Stimulated activated CD8-positive, alpha-beta memory T cell treated with anti-CD3 and anti-CD28 coated beads, Interleukin-2, amount 100 ng/mL, for 1 hour (primary cell): ENCODE measurements around the gene HTR1B.

ENCODE experiments used
- DNase-seq, 2 donors: peaks; one replicate each; pipeline ENCODE4 v3.0.0-alpha.2; 2020; ENCODE audit warnings: low read depth in 2 of 2

HTR1B gene

GRCh38 chr6:77463308-77463860 lies at the start of gene HTR1B:
HTR1B (minus strand) TSS chr6:77463491; CDS start chr6:77463403, 88 bp downstream.
- no peak for DNase-seq

GRCh38 chr6:77512554-77512953 lies 49.3 kb upstream of the HTR1B start:
- DNase-seq = no peak

- DNase-seq = no peak
Measured at GRCh38 chr6:77511860-77512259, 48.6 kb upstream of the HTR1B start.

GRCh38 chr6:77502981-77503380 lies 39.7 kb upstream of the HTR1B start:
- no peak for DNase-seq

GRCh38 chr6:77492530-77492929 lies 29.2 kb upstream of the HTR1B start:
- DNase-seq = no peak

- DNase-seq = no peak
Measured at GRCh38 chr6:77487808-77488425, 24.6 kb upstream of the HTR1B start.

GRCh38 chr6:77482981-77483380 lies 19.7 kb upstream of the HTR1B start:
- no peak for DNase-seq

GRCh38 chr6:77474973-77475372 lies 11.7 kb upstream of the HTR1B start:
- DNase-seq = no peak

GRCh38 chr6:77474286-77474956 lies 11.1 kb upstream of the HTR1B start:
- no peak for DNase-seq

GRCh38 chr6:77470983-77471382 lies 7.7 kb upstream of the HTR1B start:
- no peak for DNase-seq

GRCh38 chr6:77468939-77469338 lies 5.6 kb upstream of the HTR1B start:
- DNase-seq = no peak

- no peak for DNase-seq
Measured at GRCh38 chr6:77466451-77467437, 3.5 kb upstream of the HTR1B start.

- DNase-seq = no peak
Measured at GRCh38 chr6:77466055-77466450, 2.8 kb upstream of the HTR1B start.

GRCh38 chr6:77464495-77464867 lies 1.2 kb upstream of the HTR1B start:
- no peak for DNase-seq

- no peak for DNase-seq
Measured at GRCh38 chr6:77463861-77464494, 687 bp upstream of the HTR1B start.

GRCh38 chr6:77462359-77463307 lies 658 bp downstream of the HTR1B start:
- DNase-seq = no peak

- DNase-seq = no peak
Measured at GRCh38 chr6:77461796-77462195, 1.5 kb downstream of the HTR1B start.

- no peak for DNase-seq
Measured at GRCh38 chr6:77458421-77458820, 4.9 kb downstream of the HTR1B start.

- DNase-seq = no peak
Measured at GRCh38 chr6:77457720-77458349, 5.5 kb downstream of the HTR1B start.
